Caco-2 (cell line): ENCODE data around the gene DCP2. TPM values are rescaled to one million over a fixed set of nuclear protein-coding genes. Genes with fewer than 3 reads are reported as not detected.

Experiments
- BruUV-seq: library from RNA; stranded (reverse); fragments of 400-500 nt; replicated peaks from 2 replicates; lab custom pipeline; 2021; lab: Mats Ljungman, UMichigan
- CTCF ChIA-PET: fragments of 300-600 bp; sonication (Branson Sonifier 250); formaldehyde crosslinking; loops from one replicate; lab custom pipeline; 2022; ENCODE audit warnings: antibody characterized with exemption; lab: Charles Lee
- POLR2A ChIA-PET: fragments of 300-600 bp; sonication (Branson Sonifier 250); formaldehyde crosslinking; loops from one replicate; lab custom pipeline; 2022; ENCODE audit warnings: antibody characterized with exemption; lab: Charles Lee
- DNase-seq, 2 experiments: peaks; one replicate each; pipeline versions ENCODE4 v3.0.0 to v3.0.0-alpha.2; 2020 to 2022
- H3K27me3 ChIP-seq: replicated peaks from 2 replicates; pipeline ENCODE4 v1.6.0; 2011; ENCODE audit warnings: low read length; ENCODE audit not compliant: control insufficient read depth, insufficient read depth
- H3K36me3 ChIP-seq: 2 replicates; pipeline ENCODE4 v1.5.1; 2011; ENCODE audit warnings: low read length; ENCODE audit not compliant: control insufficient read depth, insufficient read depth
- H3K4me1 ChIP-seq: fragments of 250-450 bp; sonication (Bioruptor Pico); 2 replicates; pipeline ENCODE4 v1.5.1; 2020; ENCODE audit warnings: mild to moderate bottlenecking
- H3K4me3 ChIP-seq: 2 replicates; pipeline ENCODE4 v1.5.1; 2011; ENCODE audit warnings: low read depth, mild to moderate bottlenecking, control low read depth, low read length
- H3K9me3 ChIP-seq: fragments of 250-450 bp; sonication (Bioruptor Pico); 2 replicates; pipeline ENCODE4 v1.5.1; 2020; ENCODE audit warnings: mild to moderate bottlenecking, moderate library complexity
- H3K27ac Mint-ChIP-seq: one replicate; pipeline ENCODE4 v1.8.0; 2022; ENCODE audit warnings: mixed read lengths; ENCODE audit not compliant: unreplicated experiment
- H3K27me3 Mint-ChIP-seq: one replicate; pipeline ENCODE4 v1.8.0; 2022; ENCODE audit warnings: mixed read lengths; ENCODE audit not compliant: insufficient read depth, unreplicated experiment
- H3K36me3 Mint-ChIP-seq: one replicate; pipeline ENCODE4 v1.8.0; 2022; ENCODE audit warnings: mild to moderate bottlenecking, mixed read lengths; ENCODE audit not compliant: insufficient read depth, unreplicated experiment
- H3K4me1 Mint-ChIP-seq: one replicate; pipeline ENCODE4 v1.8.0; 2022; ENCODE audit warnings: low read depth, mixed read lengths; ENCODE audit not compliant: unreplicated experiment
- H3K4me3 Mint-ChIP-seq: one replicate; pipeline ENCODE4 v1.8.0; 2022; ENCODE audit warnings: mild to moderate bottlenecking, moderate library complexity, mixed read lengths; ENCODE audit not compliant: unreplicated experiment
- H3K9me3 Mint-ChIP-seq: one replicate; pipeline ENCODE4 v1.8.0; 2022; ENCODE audit warnings: mixed read lengths; ENCODE audit not compliant: unreplicated experiment
- CTCF ChIP-seq, 2 experiments: fragments of 200-600 bp in 1 of 2; IDR thresholded peaks; 1 replicate in 1 of 2; 2 replicates in 1 of 2; pipeline versions ENCODE4 v1.5.1 to v1.8.0; 2011 to 2022; ENCODE audit warnings: antibody characterized with exemption in 1 of 2, control low read depth in 1 of 2, inconsistent platforms in 1 of 2, low read depth in 1 of 2, low read length in 1 of 2, mild to moderate bottlenecking in 1 of 2, moderate library complexity in 1 of 2; ENCODE audit not compliant: insufficient read depth in 1 of 2, severe bottlenecking in 1 of 2, unreplicated experiment in 1 of 2
- intact Hi-C: fragments of 100-400 bp; cut with micrococcal nuclease; formaldehyde crosslinking; loops from one replicate; pipeline ENCODE4 v1.10.0; 2022; ENCODE audit not compliant: unreplicated experiment
- total RNA-seq: library from RNA; stranded (reverse); gene quantifications from 2 replicates; pipeline ENCODE4 v1.2.3, GENCODE V29; 2022

The DCP2 gene
- total RNA-seq, 1 experiment from 2014 or later: 149 TPM

DNA sequence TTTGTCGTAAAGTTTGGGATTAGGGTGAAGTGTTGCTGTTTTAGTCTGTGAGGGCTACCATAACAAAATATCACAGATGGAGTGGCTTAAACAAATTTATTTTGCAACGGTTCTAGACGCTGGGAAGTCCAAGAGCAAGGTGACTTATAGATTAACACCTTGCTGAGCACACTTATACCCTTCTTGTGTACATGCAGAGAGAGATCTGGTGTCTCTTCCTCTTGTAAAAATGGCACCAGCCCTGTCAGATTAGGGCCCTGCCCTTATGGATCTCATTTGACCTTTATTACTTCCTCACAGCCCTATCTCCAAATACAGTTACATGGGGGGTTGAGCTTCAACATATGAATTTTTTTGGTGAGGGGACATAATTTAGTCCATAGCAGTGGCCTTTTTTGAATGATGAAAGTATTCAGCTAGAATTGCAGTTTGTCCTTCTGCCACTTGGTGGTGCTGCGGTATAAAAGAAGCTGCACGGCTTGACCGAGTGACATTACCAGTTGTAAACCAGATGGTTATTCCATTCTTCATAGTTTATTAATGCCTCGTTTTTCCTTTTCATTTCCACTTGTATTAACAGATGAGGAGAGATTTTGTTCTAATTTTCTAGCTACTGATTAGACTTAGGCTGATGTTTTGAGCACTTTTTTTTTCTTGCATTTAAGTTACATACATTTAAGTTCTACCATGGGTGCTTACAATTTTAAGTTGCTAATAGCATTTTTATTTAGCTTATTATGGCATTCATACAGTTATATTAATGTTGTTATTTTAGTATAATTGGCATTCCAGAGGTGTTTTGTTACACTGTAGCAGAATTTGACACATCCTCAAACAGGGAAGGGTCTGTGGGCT is 19.4 kb downstream of the DCP2 start:
- H3K36me3 ChIP-seq: peaks cover 2% of the 10 kb centered on the region; the same call in 1 of the 2 replicates
- no peaks in the 10 kb centered on the region for H3K27me3 ChIP-seq
- no peaks in the 10 kb centered on the region for H3K9me3 Mint-ChIP-seq
- intact Hi-C loops: loop anchor here (2.0 kb wide), 2 partner anchors 335 to 517 kb away; partner anchors contain the start of gene YTHDC2
- TF ChIP-seq CTCF (IDR thresholded peaks at IDR 0.05; ENCODE audit: insufficient read depth in 1 of 2, low read depth in 1 of 2, low read length in 1 of 2, severe bottlenecking in 1 of 2, unreplicated experiment in 1 of 2): peak; percentile 81 to 90
- no peak overlapping the region for H3K4me3 ChIP-seq
- ChIA-PET CTCF (interaction anchor here (0.6 to 1.6 kb wide), 6 partner anchors 8 to 88 kb away, joined by 3 to 8 read pairs (median 4); no protein-coding TSS in a partner anchor), POLR2A (interaction anchor here (1.1 kb wide), 1 partner anchor 20 kb away, joined by 3 read pairs; no protein-coding TSS in a partner anchor)
- H3K27ac Mint-ChIP-seq: no peak overlapping the region
- peaks cover 82% of the 10 kb centered on the region for H3K36me3 Mint-ChIP-seq
- H3K4me1 Mint-ChIP-seq: no peaks in the 10 kb centered on the region
- no TSS peak for BruUV-seq
- no peak overlapping the region for H3K4me3 Mint-ChIP-seq
- peak; percentile 60 to 75 for DNase-seq
- no peaks in the 10 kb centered on the region for H3K9me3 ChIP-seq
- no peaks in the 10 kb centered on the region for H3K27me3 Mint-ChIP-seq
- no peaks in the 10 kb centered on the region for H3K4me1 ChIP-seq

DNA sequence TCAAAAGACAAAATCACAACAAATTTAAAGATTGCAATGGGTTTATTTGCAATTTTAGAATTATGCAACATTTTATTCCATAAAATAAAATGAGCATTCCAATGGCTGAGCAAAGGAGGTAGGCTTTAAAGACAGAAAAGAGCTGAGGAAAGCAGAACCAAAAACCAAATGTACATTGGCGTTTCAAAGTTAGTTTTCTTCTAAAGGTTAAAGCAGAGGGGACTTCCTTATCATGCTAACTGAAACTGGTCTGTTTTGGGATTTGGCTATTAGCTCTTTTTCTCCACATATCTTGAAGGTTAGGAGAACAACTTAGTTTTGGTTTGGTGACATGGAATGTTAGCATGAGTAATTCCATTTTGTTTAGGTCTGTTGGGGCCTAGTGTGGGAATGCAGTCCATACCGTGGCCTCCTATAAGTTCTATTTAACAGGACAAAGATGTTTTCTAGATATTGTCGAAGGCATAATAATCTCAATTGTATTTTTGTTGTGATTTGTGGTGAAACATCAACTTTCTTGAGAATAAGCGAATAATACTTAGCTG is 20.3 kb downstream of the DCP2 start:
- CTCF ChIA-PET: interaction anchor here (1.1 kb wide), 1 partner anchor 87 kb away, joined by 3 read pairs; no protein-coding TSS in a partner anchor
- Mint-ChIP-seq H3K4me1 (no peaks in the 10 kb centered on the region), H3K27ac (no peak overlapping the region), H3K36me3 (peaks cover 86% of the 10 kb centered on the region), H3K4me3 (no peak overlapping the region), H3K9me3 (no peaks in the 10 kb centered on the region), H3K27me3 (no peaks in the 10 kb centered on the region)
- intact Hi-C loops: loop anchor here (2.0 kb wide), 2 partner anchors 334 to 516 kb away; partner anchors contain the start of gene YTHDC2
- no TSS peak for BruUV-seq
- Histone ChIP-seq H3K27me3 (no peaks in the 10 kb centered on the region), H3K36me3 (peaks cover 2% of the 10 kb centered on the region; the same call in 1 of the 2 replicates), H3K4me1 (no peaks in the 10 kb centered on the region), H3K4me3 (no peak overlapping the region), H3K9me3 (no peaks in the 10 kb centered on the region)
- DNase-seq: no peak
- no peak for TF ChIP-seq CTCF (IDR thresholded peaks at IDR 0.05; ENCODE audit: insufficient read depth in 1 of 2, low read depth in 1 of 2, low read length in 1 of 2, severe bottlenecking in 1 of 2, unreplicated experiment in 1 of 2)
- POLR2A ChIA-PET: no interaction called here

GRCh38 chr5:112998296-112998695 is 21.7 kb downstream of the DCP2 start:
- Mint-ChIP-seq H3K4me1 (no peaks in the 10 kb centered on the region), H3K9me3 (no peaks in the 10 kb centered on the region), H3K36me3 (peaks cover 86% of the 10 kb centered on the region), H3K4me3 (no peak overlapping the region), H3K27me3 (no peaks in the 10 kb centered on the region), H3K27ac (no peak overlapping the region)
- CTCF ChIA-PET: no interaction called here
- no TSS peak for BruUV-seq
- DNase-seq: no peak
- Histone ChIP-seq H3K27me3 (no peaks in the 10 kb centered on the region), H3K4me3 (no peak overlapping the region), H3K4me1 (no peaks in the 10 kb centered on the region), H3K36me3 (peaks cover 2% of the 10 kb centered on the region; the same call in 1 of the 2 replicates), H3K9me3 (no peaks in the 10 kb centered on the region)
- intact Hi-C loops: no loop called here
- no peak for TF ChIP-seq CTCF (IDR thresholded peaks at IDR 0.05; ENCODE audit: insufficient read depth in 1 of 2, low read depth in 1 of 2, low read length in 1 of 2, severe bottlenecking in 1 of 2, unreplicated experiment in 1 of 2)
- POLR2A ChIA-PET: no interaction called here
